Stimulated activated CD4-positive, alpha-beta T cell treated with anti-CD3 and anti-CD28 coated beads, Interleukin-4, amount 100 ng/mL, for 4 hours (primary cell): ENCODE data around the gene ZMIZ1.

Experiments
- DNase-seq, 2 experiments: peaks; one replicate each; pipeline ENCODE4 v3.0.0-alpha.2; 2020

The ZMIZ1 gene

GRCh38 chr10:79142522-79143309 is 74.0 kb downstream of the ZMIZ1 start:
- DNase-seq, result no peak

GRCh38 chr10:79143879-79144278 is 75.1 kb downstream of the ZMIZ1 start:
- DNase-seq, result no peak

- DNase-seq, result no peak
Observed at GRCh38 chr10:79144351-79145173, 75.8 kb downstream of the ZMIZ1 start.

- no peak for DNase-seq
Observed at GRCh38 chr10:79145174-79145483, 76.4 kb downstream of the ZMIZ1 start.

- DNase-seq, result no peak
Observed at GRCh38 chr10:79145517-79146470, 77.0 kb downstream of the ZMIZ1 start.

- DNase-seq, result no peak
Observed at GRCh38 chr10:79146611-79147130, 77.9 kb downstream of the ZMIZ1 start.

- no peak for DNase-seq
Observed at GRCh38 chr10:79147306-79147705, 78.5 kb downstream of the ZMIZ1 start.

GRCh38 chr10:79147796-79148451 is 79.2 kb downstream of the ZMIZ1 start:
- DNase-seq, result no peak

GRCh38 chr10:79148452-79149344 is 79.9 kb downstream of the ZMIZ1 start:
- no peak for DNase-seq

- no peak for DNase-seq
Observed at GRCh38 chr10:79149345-79149661, 80.5 kb downstream of the ZMIZ1 start.

- DNase-seq, result peak in 1 of 2 experiments; percentile 35
Observed at GRCh38 chr10:79149662-79150443, 81.1 kb downstream of the ZMIZ1 start.

- no peak for DNase-seq
Observed at GRCh38 chr10:79150444-79150754, 81.6 kb downstream of the ZMIZ1 start.

- no peak for DNase-seq
Observed at GRCh38 chr10:79152423-79152817, 83.7 kb downstream of the ZMIZ1 start.

GRCh38 chr10:79153745-79154144 is 85.0 kb downstream of the ZMIZ1 start:
- DNase-seq, result no peak

- DNase-seq, result no peak
Observed at GRCh38 chr10:79155301-79156081, 86.7 kb downstream of the ZMIZ1 start.

- no peak for DNase-seq
Observed at GRCh38 chr10:79156334-79157274, 87.8 kb downstream of the ZMIZ1 start.

- no peak for DNase-seq
Observed at GRCh38 chr10:79158004-79158340, 89.2 kb downstream of the ZMIZ1 start.

GRCh38 chr10:79158402-79159097 is 89.8 kb downstream of the ZMIZ1 start:
- no peak for DNase-seq
